IPS-18a (cell line): ENCODE data around the gene NAV2.
A peak's percentile ranks its signal among the peaks of the same experiment; 100 is the strongest.

Experiments
- H3K27ac ChIP-seq: one replicate; pipeline ENCODE4 v1.5.1; 2013; ENCODE audit warnings: low read length
- H3K27me3 ChIP-seq: one replicate; pipeline ENCODE4 v1.6.1; 2013; ENCODE audit warnings: mild to moderate bottlenecking, low read length; ENCODE audit not compliant: control insufficient read depth, insufficient read depth
- H3K36me3 ChIP-seq: one replicate; pipeline ENCODE4 v1.6.1; 2013; ENCODE audit warnings: low read depth, low read length; ENCODE audit not compliant: control insufficient read depth
- H3K4me1 ChIP-seq: one replicate; pipeline ENCODE4 v1.6.1; 2013; ENCODE audit warnings: low read depth, low read length; ENCODE audit not compliant: control insufficient read depth
- H3K4me3 ChIP-seq: one replicate; pipeline ENCODE4 v1.5.1; 2013; ENCODE audit warnings: low read length
- H3K9ac ChIP-seq: one replicate; pipeline ENCODE4 v1.6.1; 2013; ENCODE audit warnings: mild to moderate bottlenecking, low read length, moderate library complexity
- H3K9me3 ChIP-seq: one replicate; pipeline ENCODE4 v1.6.1; 2013; ENCODE audit warnings: low read depth, low read length; ENCODE audit not compliant: control insufficient read depth

NAV2 gene

DNA sequence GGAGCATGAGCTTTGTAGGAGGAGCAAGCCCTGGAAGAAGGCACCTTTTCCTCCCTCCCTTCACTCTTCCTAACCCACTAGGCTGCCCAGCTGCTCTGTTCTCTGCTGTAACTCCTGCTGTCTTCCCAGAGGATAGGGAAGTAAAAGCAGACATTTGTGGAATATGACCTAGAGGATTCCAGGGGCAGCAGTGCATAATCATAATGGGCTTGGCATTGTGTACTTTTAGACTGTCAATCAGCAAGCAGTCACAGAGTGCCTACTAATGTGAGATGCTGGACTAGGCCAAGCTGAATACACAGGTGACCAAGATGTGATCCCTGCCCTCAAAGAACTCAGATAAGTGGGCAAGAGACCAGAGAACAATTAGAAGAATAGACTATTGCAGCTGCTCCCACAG, 133.0 kb downstream of the NAV2 start:
- Histone ChIP-seq H3K27me3 (no peaks in the 10 kb centered on the region), H3K4me3 (no peak overlapping the region), H3K27ac (no peak overlapping the region), H3K36me3 (peaks cover 35% of the 10 kb centered on the region), H3K9me3 (no peaks in the 10 kb centered on the region), H3K9ac (no peak overlapping the region), H3K4me1 (peaks cover 23% of the 10 kb centered on the region)

DNA sequence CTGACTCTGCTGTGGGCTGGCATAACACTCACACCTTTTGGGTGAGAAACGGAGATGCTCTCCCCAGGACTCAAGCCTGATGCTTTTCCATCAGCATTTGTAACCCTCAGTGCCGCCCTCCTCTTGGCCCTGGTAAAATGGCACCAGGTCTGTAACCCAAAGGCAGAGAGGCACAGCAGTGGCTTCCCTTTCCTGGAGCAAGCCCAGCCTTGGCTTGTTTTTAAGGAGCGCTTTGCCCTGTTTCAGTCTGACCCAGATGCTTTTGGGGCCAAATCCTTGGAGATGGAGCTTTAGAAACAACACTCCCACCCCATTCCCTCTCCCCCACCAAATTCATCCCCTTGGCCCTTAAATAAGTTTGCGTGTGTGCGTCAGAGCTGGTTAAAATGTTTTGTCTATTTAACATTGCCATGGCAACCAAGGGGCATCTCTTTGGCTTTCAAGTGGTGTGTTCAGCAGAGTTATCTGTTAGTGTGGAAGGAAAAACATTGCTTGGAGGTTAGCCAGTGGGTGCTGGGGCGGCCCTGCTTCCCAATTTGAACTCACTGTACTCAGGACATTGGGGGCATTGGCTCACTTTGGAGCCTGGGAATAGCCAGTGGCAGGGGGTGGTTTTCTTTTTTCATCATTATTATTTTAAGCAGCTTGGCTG, 134.1 kb downstream of the NAV2 start:
- no peak overlapping the region for H3K9ac ChIP-seq
- H3K4me1 ChIP-seq = peaks cover 23% of the 10 kb centered on the region
- H3K27me3 ChIP-seq = no peaks in the 10 kb centered on the region
- no peaks in the 10 kb centered on the region for H3K9me3 ChIP-seq
- no peak overlapping the region for H3K27ac ChIP-seq
- H3K4me3 ChIP-seq = no peak overlapping the region
- peaks cover 40% of the 10 kb centered on the region for H3K36me3 ChIP-seq

DNA sequence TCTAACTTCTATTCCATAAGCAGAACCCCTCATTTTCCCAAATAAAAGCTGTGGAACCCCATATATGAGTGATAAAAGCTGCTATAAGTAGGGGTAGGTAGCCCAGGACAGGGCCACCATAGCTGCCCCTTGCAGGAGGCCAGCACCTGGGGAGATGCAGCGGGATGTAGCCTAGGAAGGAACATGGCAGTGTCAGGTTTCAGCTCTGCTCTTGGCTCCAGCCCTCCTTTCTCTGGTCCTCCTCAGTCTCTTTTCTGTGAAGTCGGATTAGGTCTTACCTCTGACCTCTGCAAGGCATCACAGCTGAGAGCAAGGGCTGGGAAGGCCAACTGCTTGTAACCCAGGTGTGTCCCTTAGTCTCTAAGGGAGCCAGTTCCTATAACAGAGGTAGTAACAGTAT, 135.6 kb downstream of the NAV2 start:
- Histone ChIP-seq H3K27me3 (no peaks in the 10 kb centered on the region), H3K9me3 (no peaks in the 10 kb centered on the region), H3K36me3 (peaks cover 29% of the 10 kb centered on the region), H3K27ac (no peak overlapping the region), H3K4me1 (peaks cover 23% of the 10 kb centered on the region), H3K4me3 (no peak overlapping the region), H3K9ac (no peak overlapping the region)

DNA sequence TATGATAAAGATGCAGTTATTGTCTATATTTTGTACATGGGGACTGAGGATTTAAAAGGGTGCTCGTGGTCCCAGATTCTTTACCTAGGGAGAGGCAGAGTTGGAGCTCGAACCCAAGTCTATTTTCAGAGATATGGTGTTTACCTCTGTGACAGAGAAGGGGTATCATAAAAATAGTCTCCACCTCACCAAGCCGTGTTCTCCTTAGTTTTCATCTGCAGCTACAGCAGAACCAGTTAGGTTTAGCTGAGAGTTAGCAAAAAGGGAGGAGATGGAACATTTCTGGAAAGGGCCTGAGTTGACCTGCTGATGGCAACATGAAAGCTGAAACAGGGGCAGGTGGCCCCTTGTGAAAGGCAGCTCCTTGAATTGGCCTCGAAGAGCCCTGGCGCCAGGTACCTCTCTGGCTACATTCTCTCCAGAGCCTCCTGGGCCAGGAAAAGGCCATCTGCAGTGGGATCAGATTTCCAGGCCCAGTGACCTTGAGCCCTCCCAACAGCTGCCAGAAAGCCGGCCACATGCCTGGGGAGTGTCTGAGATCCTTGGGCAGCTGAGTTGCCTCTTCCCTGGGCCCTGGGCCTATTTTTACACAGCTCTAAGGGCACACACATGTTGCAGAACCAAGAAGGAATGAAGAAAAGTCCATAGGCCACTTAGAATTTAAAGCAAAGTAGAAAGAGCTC, 136.6 kb downstream of the NAV2 start:
- no peak overlapping the region for H3K9ac ChIP-seq
- H3K4me3 ChIP-seq = no peak overlapping the region
- no peaks in the 10 kb centered on the region for H3K27me3 ChIP-seq
- H3K36me3 ChIP-seq = peaks cover 27% of the 10 kb centered on the region
- no peak overlapping the region for H3K27ac ChIP-seq
- no peaks in the 10 kb centered on the region for H3K9me3 ChIP-seq
- H3K4me1 ChIP-seq = peaks cover 23% of the 10 kb centered on the region

- Histone ChIP-seq H3K4me3 (no peak overlapping the region), H3K9ac (no peak overlapping the region), H3K27me3 (no peaks in the 10 kb centered on the region), H3K9me3 (no peaks in the 10 kb centered on the region), H3K27ac (no peak overlapping the region), H3K36me3 (peaks cover 20% of the 10 kb centered on the region), H3K4me1 (peaks cover 23% of the 10 kb centered on the region)
Measured at GRCh38 chr11:19849947-19850593, 137.4 kb downstream of the NAV2 start.

DNA sequence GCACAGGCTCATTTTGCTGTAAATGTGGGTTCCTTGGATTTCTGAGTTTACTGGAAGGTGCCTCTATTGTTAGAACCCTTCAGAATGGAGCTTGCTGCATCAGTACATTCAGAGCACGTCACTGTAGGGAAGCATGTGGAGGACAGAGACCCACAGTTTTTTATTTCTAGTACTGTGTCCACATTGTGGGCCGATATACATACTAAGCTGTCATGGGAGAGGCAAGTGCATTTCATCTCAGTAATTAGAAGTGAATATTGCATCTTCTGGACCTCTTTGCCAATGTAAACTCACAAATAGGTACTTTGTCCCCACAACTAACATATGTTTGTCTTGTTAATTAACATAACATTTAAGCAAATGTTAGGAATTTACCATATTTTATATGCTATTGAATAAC, 139.7 kb downstream of the NAV2 start:
- no peaks in the 10 kb centered on the region for H3K27me3 ChIP-seq
- H3K4me3 ChIP-seq = no peak overlapping the region
- H3K9ac ChIP-seq = no peak overlapping the region
- peaks cover 16% of the 10 kb centered on the region for H3K36me3 ChIP-seq
- no peaks in the 10 kb centered on the region for H3K9me3 ChIP-seq
- H3K27ac ChIP-seq = no peak overlapping the region
- peaks cover 15% of the 10 kb centered on the region for H3K4me1 ChIP-seq

GRCh38 chr11:19853016-19853415, 140.4 kb downstream of the NAV2 start:
- Histone ChIP-seq H3K4me3 (no peak overlapping the region), H3K9ac (no peak overlapping the region), H3K9me3 (no peaks in the 10 kb centered on the region), H3K4me1 (peaks cover 9% of the 10 kb centered on the region), H3K36me3 (peaks cover 16% of the 10 kb centered on the region), H3K27me3 (no peaks in the 10 kb centered on the region), H3K27ac (no peak overlapping the region)

DNA sequence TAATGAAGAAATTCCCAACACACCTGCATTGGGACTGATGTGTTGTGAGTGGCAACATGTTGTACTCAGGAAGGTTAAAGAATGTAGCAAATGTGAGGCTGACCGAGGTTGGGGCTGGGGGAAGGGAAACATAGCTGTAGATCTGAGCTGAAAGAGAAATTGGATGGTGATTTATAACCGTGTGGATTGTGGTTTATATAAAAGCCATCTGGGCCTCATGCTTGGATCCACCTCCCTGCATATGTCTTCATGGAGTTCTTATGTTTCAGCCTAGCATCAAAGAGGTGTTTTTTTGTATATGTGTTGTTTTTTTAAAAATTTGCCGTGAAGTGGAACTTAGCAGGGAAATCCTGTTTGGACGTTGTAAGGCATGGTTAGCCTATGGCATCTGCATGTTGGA, 141.3 kb downstream of the NAV2 start:
- Histone ChIP-seq H3K9ac (no peak overlapping the region), H3K4me3 (no peak overlapping the region), H3K4me1 (no peaks in the 10 kb centered on the region), H3K27ac (no peak overlapping the region), H3K27me3 (no peaks in the 10 kb centered on the region), H3K36me3 (peaks cover 16% of the 10 kb centered on the region), H3K9me3 (no peaks in the 10 kb centered on the region)

DNA sequence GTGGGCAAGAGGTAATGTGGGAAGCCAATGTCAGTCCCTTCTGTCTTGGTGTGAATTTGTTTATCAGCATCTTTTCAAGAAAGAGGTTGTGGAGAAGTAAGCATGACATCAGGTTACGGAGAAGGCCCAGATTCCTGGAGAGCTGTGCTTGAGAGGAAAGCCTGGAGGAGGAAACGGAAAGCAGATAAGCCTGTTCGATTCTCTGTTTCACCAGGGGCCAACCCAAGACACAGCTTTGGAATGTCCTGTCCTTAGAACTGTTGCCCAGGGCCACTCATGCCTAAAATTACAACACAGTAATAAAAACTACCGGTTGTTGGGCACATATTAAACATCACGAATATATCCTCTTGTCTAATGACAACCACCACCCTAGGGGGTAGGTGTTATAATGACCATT, 148.5 kb downstream of the NAV2 start:
- Histone ChIP-seq H3K36me3 (peaks cover 5% of the 10 kb centered on the region), H3K9me3 (no peaks in the 10 kb centered on the region), H3K4me1 (peaks cover 15% of the 10 kb centered on the region), H3K27me3 (no peaks in the 10 kb centered on the region), H3K27ac (no peak overlapping the region), H3K4me3 (no peak overlapping the region), H3K9ac (no peak overlapping the region)

DNA sequence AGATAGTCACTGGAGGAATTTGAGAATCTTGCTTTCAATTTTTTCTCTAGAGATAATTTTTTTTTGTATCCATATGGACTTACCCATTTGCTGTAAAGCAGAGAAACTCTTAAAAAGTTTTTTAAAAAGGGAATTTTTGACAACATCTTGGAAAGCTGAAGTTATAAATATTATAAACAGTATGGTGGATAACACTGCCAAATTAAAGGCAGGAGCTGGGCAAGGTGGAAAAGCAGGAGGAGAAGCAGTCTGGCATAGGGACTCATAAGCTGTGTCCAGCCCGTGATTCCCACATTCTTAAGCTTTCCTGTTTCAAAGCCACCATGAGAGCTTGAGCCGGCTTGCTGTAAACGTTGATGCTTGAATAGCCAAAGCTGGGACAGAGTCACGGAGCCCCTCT, 149.5 kb downstream of the NAV2 start:
- no peaks in the 10 kb centered on the region for H3K27me3 ChIP-seq
- H3K27ac ChIP-seq = no peak overlapping the region
- no peaks in the 10 kb centered on the region for H3K36me3 ChIP-seq

GRCh38 chr11:19864141-19865140, 151.8 kb downstream of the NAV2 start:
- no peaks in the 10 kb centered on the region for H3K27me3 ChIP-seq
- H3K9ac ChIP-seq = peak overlapping the region; percentile 0
- peak overlapping the region; percentile 2 for H3K27ac ChIP-seq
- H3K4me1 ChIP-seq = peaks cover 23% of the 10 kb centered on the region
- no peaks in the 10 kb centered on the region for H3K9me3 ChIP-seq
- peaks cover 6% of the 10 kb centered on the region for H3K36me3 ChIP-seq
- H3K4me3 ChIP-seq = no peak overlapping the region

More for the DNA sequence above, 149.5 kb downstream of the NAV2 start:
- peaks cover 17% of the 10 kb centered on the region for H3K4me1 ChIP-seq
- no peak overlapping the region for H3K4me3 ChIP-seq
- no peaks in the 10 kb centered on the region for H3K9me3 ChIP-seq
- no peak overlapping the region for H3K9ac ChIP-seq
